Endothelial cell of umbilical vein (primary cell): ENCODE data around the gene TXNL4A.

Experiments used
- EZH2 ChIP-seq: IDR thresholded peaks from 2 replicates; pipeline ENCODE4 v1.6.1; 2012; ENCODE audit warnings: borderline replicate concordance, low read depth, mild to moderate bottlenecking, moderate library complexity, low read length, inconsistent platforms; ENCODE audit not compliant: severe bottlenecking
- POLR2A ChIP-seq: IDR thresholded peaks from 2 replicates; pipeline ENCODE4 v1.6.1; 2012; ENCODE audit warnings: low read depth, mild to moderate bottlenecking, control low read depth, low read length
- POLR2AphosphoS5 ChIP-seq: IDR thresholded peaks from 2 replicates; pipeline ENCODE4 v1.6.1; 2012; ENCODE audit warnings: low read depth, mild to moderate bottlenecking, control low read depth, low read length, moderate library complexity; ENCODE audit not compliant: insufficient read depth
- TF ChIP-seq, protein P1 (sequence below), 2 donors: IDR thresholded peaks; 1 replicate in 1 of 2; 2 replicates in 1 of 2; pipeline ENCODE4 v1.5.1; 2011; ENCODE audit warnings: low read length in 2 of 2, mild to moderate bottlenecking in 2 of 2, moderate library complexity in 2 of 2, control low read depth in 1 of 2, inconsistent platforms in 1 of 2, low read depth in 1 of 2; ENCODE audit not compliant: insufficient read depth in 1 of 2; ENCODE audit errors: extremely low read depth in 1 of 2
- TF ChIP-seq, protein P2 (sequence below): IDR thresholded peaks from 2 replicates; pipeline ENCODE4 v1.6.1; 2011; ENCODE audit not compliant: insufficient read depth, insufficient read length

DNA sequence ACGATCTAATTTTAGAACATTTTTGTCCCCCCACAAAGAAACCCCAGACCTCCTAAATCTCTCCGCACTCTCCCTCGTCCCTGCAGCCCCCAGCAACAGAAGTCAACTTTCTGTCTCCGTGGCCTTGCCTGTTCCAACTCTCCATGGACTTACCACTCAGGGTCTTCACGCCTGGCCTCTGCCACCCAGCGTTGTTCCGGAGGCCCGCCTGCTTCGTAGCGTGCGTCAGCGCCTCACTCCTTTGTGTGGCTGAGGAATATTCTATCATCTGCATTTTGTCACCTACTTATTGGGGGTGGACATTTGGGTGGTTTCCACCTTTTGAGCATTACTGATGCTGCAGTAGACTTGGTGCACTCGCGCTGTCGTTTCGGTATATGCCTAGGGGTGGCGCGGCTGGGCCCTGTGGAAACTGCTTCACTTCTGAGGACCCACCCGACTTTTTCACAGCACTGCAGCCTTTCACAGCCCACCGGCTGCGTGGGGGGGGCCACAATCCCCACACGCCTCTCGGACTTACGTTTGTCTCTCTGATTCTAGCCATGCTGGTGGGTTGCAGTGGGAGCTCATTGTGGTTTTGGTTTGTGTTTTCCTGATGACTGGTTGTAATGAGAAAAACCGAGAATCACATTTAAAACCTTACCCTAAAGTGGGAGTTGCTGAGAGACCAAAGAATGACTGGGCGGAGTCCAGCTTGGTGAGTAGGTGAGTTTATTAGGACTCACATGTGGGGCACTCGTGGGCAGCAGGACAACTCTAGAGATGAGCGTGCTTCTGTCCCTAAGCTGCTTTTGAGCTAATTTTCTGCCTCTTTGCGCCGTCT lies 25.3 kb downstream of the TXNL4A start:
- TF ChIP-seq POLR2A = no peak
- TF ChIP-seq EZH2 = no peak
- no peak for TF ChIP-seq POLR2AphosphoS5
- TF ChIP-seq, protein P1, sequence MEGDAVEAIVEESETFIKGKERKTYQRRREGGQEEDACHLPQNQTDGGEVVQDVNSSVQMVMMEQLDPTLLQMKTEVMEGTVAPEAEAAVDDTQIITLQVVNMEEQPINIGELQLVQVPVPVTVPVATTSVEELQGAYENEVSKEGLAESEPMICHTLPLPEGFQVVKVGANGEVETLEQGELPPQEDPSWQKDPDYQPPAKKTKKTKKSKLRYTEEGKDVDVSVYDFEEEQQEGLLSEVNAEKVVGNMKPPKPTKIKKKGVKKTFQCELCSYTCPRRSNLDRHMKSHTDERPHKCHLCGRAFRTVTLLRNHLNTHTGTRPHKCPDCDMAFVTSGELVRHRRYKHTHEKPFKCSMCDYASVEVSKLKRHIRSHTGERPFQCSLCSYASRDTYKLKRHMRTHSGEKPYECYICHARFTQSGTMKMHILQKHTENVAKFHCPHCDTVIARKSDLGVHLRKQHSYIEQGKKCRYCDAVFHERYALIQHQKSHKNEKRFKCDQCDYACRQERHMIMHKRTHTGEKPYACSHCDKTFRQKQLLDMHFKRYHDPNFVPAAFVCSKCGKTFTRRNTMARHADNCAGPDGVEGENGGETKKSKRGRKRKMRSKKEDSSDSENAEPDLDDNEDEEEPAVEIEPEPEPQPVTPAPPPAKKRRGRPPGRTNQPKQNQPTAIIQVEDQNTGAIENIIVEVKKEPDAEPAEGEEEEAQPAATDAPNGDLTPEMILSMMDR (IDR thresholded peaks at IDR 0.05; ENCODE audit: extremely low read depth in 1 of 2, insufficient read depth in 1 of 2, low read depth in 1 of 2, low read length in 2 of 2) = no peak
- TF ChIP-seq, protein P2, sequence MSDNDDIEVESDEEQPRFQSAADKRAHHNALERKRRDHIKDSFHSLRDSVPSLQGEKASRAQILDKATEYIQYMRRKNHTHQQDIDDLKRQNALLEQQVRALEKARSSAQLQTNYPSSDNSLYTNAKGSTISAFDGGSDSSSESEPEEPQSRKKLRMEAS = no peak
